HepG2 (cell line): ENCODE results near the gene MAN1A1.

Source experiments
- FIP1L1 ChIP-seq: fragments of 200-400 bp; formaldehyde crosslinking; IDR thresholded peaks from 2 replicates; pipeline ENCODE4 v1.6.1; 2018; ENCODE audit warnings: low read depth, mild to moderate bottlenecking, low read length, moderate library complexity, borderline replicate concordance; ENCODE audit not compliant: insufficient read depth
- MTF1 ChIP-seq: sonication (generic); formaldehyde crosslinking; IDR thresholded peaks from 2 replicates; pipeline ENCODE4 v1.5.0; 2020; ENCODE audit warnings: missing genetic modification reagents
- REST ChIP-seq, 2 experiments: IDR thresholded peaks; 2 replicates each; pipeline ENCODE4 v1.6.1; 2011 to 2012; ENCODE audit warnings: low read length in 2 of 2, borderline replicate concordance in 1 of 2, low read depth in 1 of 2, mild to moderate bottlenecking in 1 of 2, moderate library complexity in 1 of 2

GRCh38 chr6:119285908-119286625 lies 63.5 kb downstream of the MAN1A1 start:
- no peak for TF ChIP-seq MTF1 (CRISPR knock-in tag)
- no peak for TF ChIP-seq FIP1L1
- no peak for TF ChIP-seq REST (IDR thresholded peaks at IDR 0.05; ENCODE audit: borderline replicate concordance in 1 of 2, low read depth in 1 of 2, low read length in 2 of 2)
